Measurements from ENCODE around the gene NIBAN1.

NIBAN1 gene

DNA sequence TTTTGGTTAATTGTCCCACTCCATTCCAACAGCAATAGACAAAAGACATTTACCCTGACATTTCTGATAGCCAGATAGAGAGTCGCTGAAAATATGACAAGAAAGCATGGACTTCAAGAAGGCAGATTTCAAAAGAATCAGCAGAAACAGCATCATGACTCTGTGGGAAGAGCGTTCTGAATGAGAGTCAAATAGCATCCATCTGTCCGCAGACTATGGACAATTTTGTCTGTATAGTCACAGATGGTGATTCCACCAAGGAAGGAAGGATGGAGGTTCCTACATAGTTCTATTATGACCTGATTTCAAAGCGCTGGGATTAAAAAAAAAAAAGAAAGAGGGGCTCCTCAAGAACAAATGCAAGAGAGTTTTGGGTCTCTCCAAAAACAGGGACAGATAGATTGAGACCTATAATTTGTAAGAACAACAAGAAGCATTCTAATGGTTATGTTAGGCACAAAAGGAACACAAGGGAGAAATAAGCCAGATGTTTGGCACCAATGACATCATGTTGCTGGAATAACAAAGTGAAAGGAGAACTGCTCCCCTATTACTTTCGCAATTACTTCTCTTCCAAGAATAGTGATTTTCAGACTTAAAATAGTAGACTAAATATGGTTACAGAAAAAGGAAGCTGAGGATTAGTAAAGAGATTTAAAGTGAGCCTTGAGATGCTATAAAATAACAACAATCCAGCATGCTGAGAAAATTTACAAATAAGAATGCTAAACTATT, 28.5 kb downstream of the NIBAN1 start:
- no peak for DNase-seq (ENCODE audit: low read depth in 3 of 3)

DNA sequence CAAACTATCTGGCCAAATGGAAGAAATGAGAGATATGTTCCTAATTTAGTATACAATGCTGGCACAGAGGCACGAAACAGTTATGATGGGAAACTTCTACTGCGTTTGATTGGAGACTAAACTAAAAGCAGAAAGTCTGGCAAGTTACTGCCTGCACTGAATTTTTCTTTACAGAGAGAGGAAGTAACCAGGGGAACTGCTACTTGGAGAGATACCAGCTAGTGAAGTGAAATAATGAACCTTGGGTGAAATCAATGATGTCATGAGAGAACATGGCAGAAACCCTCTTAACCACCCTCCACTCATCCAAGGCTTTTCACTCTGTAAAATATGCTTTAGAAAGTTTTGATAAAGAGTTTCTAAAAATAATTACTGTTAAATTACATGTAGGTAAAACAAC, 29.3 kb downstream of the NIBAN1 start:
- DNase-seq (ENCODE audit: low read depth in 3 of 3), result no peak

DNA sequence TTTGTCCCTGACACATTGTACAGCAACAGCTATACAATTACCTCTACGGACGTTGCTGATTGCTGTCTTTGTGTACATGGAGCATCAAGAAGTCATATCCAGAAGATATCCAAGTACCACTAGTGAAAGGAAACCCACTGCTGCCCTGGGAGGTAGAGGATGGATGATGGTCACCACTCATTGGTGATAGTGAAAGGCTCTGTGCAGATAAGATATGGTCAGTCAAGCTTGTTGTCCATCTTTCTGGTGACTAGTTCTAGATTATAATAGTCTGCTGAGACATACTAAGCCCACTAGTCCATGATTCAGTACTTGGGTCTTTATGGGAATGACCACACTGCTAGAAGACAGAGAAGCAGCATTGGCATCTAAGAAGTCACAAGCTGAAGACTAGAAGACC, 30.3 kb downstream of the NIBAN1 start:
- DNase-seq (ENCODE audit: low read depth in 3 of 3), result no peak

DNA sequence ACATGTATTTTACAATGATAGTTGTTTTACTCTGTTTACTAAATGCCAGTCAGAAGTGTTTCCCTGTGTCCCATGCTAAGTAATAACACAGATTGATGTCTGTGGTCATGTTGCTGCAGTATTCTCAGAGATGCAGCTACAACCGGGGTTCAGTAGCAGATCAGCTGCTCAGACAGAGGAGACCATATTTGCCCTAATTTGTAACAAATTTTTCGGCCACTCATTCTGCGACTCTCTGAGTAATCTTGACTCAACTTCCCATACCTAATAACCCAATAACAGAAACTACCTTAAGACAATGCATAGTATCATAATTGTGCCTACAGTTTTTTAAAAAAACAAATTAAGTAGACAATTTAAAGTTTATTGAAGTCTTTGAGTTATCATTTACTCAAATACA, 32.6 kb downstream of the NIBAN1 start:
- no peak for DNase-seq (ENCODE audit: low read depth in 3 of 3)

DNA sequence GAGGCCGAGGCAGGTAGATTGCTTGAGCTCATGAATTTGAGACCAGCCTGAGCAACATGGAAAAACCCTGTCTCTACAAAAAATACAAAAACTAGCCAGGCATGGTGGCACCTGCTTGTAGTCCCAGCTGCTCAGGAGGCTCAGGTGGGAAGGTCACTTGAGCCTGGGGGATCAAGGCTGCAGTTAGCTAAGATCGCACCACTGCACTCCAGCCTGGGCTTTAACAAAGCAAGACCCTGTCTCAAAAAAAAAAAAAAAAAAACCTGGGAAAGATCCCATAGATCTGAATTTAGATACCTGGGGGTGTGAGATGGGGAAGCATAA, 32.9 kb downstream of the NIBAN1 start:
- DNase-seq (ENCODE audit: low read depth in 3 of 3), result no peak

DNA sequence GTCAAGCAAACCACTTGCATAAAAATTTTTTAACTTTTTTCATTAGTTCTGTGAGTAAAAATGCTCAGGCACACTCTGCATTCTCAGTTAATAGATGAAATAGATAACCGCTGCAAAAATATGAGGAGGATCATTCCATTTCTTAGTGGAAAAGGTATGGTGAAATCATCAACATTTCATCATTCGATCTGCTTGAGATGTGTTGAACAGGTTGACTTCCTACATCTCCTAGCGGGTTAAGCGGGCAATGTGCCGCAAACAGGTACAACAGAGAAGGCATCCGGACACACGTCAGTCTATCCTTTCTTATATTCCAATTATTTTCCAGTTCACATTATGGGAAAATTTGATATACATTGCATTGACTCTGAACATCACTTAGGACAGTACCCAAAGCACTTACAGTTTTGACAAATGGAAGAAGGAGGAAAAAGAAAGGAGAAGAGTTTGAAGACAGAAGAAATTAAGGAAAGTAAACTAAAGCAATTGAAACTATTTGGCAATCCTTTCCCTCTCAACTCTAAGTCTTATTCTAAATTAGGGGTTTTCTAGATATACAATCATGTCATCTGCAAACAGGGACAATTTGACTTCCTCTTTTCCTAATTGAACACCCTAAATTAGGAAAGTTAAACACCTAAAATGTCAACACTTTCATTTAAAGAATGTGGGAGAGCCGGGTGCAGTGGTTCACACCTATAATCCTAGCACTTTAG, 33.5 kb downstream of the NIBAN1 start:
- no peak for DNase-seq (ENCODE audit: low read depth in 3 of 3)

DNA sequence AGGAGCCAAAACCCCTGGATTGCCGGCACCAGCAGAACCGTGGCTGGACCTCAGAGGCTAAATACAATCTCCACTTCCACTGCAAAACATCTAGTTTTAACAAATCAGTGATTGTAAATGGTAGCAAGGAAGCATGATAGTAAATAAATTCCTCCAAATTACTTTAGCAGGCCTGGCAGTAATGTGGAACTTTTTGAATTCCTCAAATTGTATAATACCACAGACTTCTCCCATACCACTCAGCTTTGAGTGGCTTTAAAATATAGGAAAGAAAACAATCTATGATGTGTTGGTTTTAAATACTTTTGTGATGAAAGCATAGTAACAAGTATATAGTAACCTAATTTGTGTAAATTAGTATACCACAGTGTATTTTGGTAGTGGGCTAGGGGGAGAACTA, 34.1 kb downstream of the NIBAN1 start:
- DNase-seq (ENCODE audit: low read depth in 3 of 3), result no peak

DNA sequence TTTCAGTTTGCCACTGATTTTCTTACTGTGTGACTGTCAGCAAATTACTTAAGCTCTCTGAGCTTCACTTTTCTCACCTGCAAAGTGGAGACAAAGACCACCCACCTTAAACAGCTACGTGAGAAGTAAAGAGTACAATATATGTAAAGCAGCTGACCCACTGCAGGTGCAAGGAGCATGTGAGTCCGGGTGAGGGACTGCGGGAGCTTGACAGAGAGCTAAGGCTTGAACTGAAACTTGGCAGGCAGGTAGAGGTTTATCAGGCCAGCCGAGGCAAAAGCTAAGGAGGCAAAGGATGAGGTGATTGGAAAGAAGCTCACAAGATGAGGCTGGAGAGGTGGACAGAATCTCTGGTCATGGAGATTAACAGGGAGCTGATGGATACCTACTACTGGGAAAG, 36.6 kb downstream of the NIBAN1 start:
- DNase-seq (ENCODE audit: low read depth in 3 of 3), result no peak

DNA sequence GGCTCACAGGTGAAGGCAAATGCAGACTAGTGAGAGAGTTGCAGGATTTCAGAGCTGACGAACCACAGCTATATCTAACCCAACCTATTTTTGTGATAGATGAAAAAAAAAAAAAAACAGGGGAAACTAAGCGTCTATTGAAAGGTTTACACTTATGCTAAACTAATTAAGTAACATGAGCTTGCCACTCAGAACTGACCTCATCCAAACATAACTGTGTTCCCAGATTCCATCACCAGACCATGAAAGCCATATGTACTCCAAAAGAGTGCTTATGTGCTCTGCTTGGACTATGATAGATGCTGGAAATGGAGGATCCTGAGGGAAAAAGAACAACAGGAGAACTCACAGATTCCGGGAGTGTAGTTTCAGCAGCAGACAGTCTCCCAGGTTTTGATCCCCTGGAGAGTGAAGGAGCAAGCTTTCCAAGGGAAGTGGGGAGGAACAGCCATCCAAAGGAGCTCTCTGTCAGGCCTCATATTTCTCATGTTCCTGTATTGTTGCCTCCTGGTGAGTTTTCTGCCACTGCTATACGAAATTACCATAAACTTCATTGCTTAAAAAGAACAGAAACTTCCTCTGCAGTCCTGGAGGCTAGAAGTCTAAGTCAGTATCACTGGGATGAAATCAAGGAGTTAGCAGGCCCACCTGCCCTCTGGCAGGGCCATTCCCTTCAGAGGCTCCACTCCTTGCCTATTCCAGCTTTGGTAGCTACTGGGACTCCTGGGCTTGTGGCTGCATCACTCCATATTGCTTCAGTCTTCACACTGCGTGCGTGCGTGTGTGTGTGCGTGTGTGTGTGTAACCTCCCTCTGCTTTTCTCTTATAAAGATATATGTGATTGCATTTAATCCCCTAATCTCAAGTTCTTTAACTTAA, 38.1 kb downstream of the NIBAN1 start:
- DNase-seq (ENCODE audit: low read depth in 3 of 3), result no peak

DNA sequence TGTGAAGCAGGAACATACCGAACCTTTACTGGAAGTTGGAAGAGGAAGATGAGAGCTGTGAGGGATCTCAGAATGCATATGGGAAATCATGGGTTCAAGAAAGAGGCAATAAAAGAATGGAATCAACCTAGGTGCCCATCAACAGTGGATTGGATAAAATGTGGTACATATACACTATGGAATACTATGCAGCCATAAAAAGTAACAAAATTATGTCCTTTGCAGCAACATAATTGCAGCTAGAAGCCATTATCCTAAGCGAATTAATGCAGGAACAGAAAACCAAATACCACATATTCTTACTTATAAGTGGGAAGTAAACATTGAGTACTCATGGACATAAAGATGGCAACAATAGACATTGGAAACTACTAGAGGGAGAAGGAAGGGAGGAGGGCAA, 40.4 kb downstream of the NIBAN1 start:
- no peak for DNase-seq (ENCODE audit: low read depth in 3 of 3)

DNA sequence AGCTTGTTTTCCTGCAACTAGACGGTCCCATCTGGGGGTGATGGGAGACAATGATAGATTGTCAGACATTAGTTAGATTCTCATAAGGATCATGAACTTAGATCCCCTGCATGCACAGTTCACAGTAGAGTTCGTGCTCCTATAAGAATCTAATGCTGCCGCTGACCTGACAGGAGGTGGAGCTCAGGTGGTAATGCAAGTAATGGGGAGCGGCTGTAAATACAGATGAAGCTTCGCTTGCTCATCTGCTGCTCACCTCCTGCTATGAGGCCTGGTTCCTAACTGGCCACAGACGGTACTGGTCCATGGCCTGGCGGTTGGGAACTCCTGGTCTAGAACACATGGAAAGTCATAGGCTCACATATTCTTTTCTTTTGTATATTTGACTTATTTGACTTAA, 42.0 kb downstream of the NIBAN1 start:
- DNase-seq (ENCODE audit: low read depth in 3 of 3), result no peak

DNA sequence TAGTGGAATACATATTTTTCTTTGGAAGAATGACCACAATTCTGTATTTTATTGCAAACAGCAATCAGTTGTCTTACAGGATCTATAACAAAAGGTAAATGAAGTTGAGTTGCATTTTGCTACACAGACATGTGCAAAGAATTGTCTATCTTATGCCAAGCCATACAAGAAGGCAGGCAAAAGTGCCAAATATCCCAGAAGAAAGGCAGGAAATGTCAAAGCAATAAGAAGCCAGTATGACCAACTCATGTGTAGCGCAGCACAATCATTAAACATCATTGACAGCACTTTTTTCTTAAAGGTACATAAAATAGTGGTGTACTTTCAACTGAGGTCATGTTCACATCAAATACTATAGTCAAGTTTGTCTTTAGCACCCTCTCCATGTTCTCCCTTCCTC, 42.7 kb downstream of the NIBAN1 start:
- DNase-seq (ENCODE audit: low read depth in 3 of 3), result no peak

DNA sequence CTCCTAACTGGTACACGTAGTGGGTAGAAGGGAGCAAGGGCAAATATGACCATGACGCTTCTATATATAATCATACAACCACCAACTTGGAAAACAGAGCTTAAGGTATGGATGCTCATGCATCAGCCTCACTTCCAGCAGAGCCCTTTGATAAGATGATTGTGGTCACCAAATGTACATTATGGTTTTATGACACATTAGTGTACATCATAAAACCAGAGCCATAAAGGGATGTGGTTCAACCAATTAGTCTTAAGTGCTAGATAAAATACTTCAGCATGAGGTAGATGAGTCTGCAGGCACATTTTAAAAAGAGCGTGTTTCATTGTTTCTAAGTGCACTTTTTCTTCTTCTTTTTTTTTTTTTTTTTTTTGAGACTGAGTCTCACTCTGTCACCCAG, 43.7 kb downstream of the NIBAN1 start:
- DNase-seq (ENCODE audit: low read depth in 3 of 3), result no peak

DNA sequence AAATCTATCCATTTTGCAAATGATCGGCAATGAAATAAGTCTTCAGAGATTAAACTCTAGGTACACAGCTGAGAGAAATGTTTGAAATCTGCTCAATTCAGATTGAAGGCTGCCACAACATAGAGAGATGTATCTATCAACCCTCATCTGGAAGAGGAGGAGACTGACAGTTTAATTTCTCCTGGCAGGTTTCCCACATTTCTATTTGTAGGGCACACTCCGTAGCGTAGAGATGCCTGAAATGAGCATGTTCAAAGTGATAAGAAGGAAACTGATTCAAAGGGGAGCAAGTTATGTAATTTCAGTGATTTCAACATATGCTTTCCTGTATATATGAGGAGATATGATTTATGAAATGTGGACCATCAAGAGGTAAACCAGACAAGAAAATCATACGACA, 44.1 kb downstream of the NIBAN1 start:
- no peak for DNase-seq (ENCODE audit: low read depth in 3 of 3)

DNA sequence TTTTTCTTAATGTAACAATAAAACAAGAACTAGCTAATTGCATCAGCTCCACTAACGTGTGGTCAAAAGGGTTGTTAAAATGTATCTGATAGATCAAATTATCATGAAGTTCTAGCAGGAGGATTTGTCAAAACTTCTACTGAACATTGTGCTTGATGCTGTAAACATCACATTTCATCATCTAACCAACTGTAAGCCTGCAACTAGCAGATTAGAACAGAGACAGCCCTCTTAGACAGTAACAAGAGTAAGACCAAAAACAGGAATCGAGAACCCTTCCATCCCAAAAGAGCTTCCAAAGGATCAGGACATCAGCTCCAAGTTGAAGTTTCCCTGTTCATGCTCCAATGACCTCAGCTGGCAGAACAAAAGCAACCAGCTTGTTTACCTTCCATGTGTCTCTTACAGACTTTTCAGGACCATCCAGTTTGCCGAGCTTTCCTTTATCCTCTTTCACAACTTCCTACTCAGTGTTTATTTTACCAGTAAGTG, 44.6 kb downstream of the NIBAN1 start:
- DNase-seq (ENCODE audit: low read depth in 3 of 3), result no peak

DNA sequence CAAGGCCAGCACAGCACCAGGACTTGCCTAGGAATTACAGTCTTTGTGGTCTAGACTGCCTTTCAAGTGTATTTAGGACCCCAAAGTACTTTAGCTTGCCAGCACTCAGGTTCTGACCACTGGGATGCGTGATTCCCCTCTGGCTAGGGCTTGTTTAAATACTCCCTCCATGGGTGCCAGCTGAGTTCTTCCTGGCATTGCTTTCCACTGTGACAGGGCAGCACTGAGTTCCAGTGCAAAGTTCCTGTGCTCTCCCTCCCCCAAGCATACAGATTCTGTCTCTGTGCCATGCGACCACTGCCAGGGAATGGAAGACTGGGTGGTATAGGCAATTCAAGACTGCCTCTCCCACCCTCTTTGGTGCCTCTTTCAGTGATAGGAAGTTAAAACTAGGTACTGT, 45.9 kb downstream of the NIBAN1 start:
- DNase-seq (ENCODE audit: low read depth in 3 of 3), result no peak

All from stimulated activated CD4-positive, alpha-beta T cell treated with anti-CD3 and anti-CD28 coated beads, TNF-alpha, amount 100 ng/mL, for 4 hours (primary cell).